ENCODE data around the gene PTX4.

DNA sequence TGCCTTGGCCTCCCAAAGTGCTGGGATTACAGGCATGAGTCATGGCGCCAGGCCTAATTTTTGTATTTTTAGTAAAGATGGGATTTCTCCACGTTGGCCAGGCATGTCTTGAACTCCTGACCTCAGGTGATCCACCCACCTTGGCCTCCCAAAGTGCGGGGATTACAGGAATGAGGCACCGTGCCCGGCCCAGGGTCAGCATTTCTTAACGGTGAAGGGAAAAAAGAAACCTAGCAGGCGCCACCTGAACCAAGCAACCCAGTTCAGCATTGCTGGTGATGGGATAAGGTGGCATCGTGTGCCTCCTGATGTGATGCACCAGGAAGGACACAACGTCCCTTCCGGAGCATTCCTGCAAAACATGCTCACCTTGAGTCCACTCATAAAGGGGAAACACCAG is 11.7 kb downstream of the PTX4 start:
- no peak for TF ChIP-seq POLR2A (IDR thresholded peaks at IDR 0.05)
- TF ChIP-seq, protein P1, sequence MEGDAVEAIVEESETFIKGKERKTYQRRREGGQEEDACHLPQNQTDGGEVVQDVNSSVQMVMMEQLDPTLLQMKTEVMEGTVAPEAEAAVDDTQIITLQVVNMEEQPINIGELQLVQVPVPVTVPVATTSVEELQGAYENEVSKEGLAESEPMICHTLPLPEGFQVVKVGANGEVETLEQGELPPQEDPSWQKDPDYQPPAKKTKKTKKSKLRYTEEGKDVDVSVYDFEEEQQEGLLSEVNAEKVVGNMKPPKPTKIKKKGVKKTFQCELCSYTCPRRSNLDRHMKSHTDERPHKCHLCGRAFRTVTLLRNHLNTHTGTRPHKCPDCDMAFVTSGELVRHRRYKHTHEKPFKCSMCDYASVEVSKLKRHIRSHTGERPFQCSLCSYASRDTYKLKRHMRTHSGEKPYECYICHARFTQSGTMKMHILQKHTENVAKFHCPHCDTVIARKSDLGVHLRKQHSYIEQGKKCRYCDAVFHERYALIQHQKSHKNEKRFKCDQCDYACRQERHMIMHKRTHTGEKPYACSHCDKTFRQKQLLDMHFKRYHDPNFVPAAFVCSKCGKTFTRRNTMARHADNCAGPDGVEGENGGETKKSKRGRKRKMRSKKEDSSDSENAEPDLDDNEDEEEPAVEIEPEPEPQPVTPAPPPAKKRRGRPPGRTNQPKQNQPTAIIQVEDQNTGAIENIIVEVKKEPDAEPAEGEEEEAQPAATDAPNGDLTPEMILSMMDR (IDR thresholded peaks at IDR 0.05) = no peak

Measured in right lobe of liver (tissue), 4 donors.